Measurements from ENCODE around the gene TMSB10.
"Not testable (repeated sequence)": the region's sequence is repeated elsewhere in the genome, so short reads cannot be mapped to it uniquely, and the experiment has no call there.

TMSB10 gene

GRCh38 chr2:84911135-84911678, 5.8 kb downstream of the TMSB10 start:
- no peak for DNase-seq (ENCODE audit: low read depth)
- no peak for TF ChIP-seq CTCF (IDR thresholded peaks at IDR 0.05; ENCODE audit: low read length, missing control alignments)
- no peak overlapping the region for H3K4me3 ChIP-seq (replicated peaks; ENCODE audit: low read depth, low read length)

- DNase-seq (ENCODE audit: low read depth) = no peak
- TF ChIP-seq CTCF (IDR thresholded peaks at IDR 0.05; ENCODE audit: low read length, missing control alignments) = no peak
- H3K4me3 ChIP-seq (replicated peaks; ENCODE audit: low read depth, low read length) = no peak overlapping the region
Measured at GRCh38 chr2:84912984-84913383, 7.5 kb downstream of the TMSB10 start.

- no peak for TF ChIP-seq CTCF (IDR thresholded peaks at IDR 0.05; ENCODE audit: low read length, missing control alignments)
- no peak for DNase-seq (ENCODE audit: low read depth)
- no peak overlapping the region for H3K4me3 ChIP-seq (replicated peaks; ENCODE audit: low read depth, low read length)
Measured at GRCh38 chr2:84914334-84914733, 8.9 kb downstream of the TMSB10 start.

GRCh38 chr2:84915675-84916074, 10.2 kb downstream of the TMSB10 start:
- DNase-seq (ENCODE audit: low read depth); H3K4me3 ChIP-seq (replicated peaks; ENCODE audit: low read depth, low read length): not testable (repeated sequence)

- DNase-seq (ENCODE audit: low read depth); H3K4me3 ChIP-seq (replicated peaks; ENCODE audit: low read depth, low read length): not testable (repeated sequence)
Measured at GRCh38 chr2:84917821-84918220, 12.4 kb downstream of the TMSB10 start.

GRCh38 chr2:84918430-84918829, 13.0 kb downstream of the TMSB10 start:
- DNase-seq (ENCODE audit: low read depth) = no peak
- no peak overlapping the region for H3K4me3 ChIP-seq (replicated peaks; ENCODE audit: low read depth, low read length)
- no peak for TF ChIP-seq CTCF (IDR thresholded peaks at IDR 0.05; ENCODE audit: low read length, missing control alignments)

GRCh38 chr2:84919885-84920580, 14.6 kb downstream of the TMSB10 start:
- peak overlapping the region; percentile 43 for H3K4me3 ChIP-seq (replicated peaks; ENCODE audit: low read depth, low read length)
- no peak for TF ChIP-seq CTCF (IDR thresholded peaks at IDR 0.05; ENCODE audit: low read length, missing control alignments)
- peak; percentile 98 for DNase-seq (ENCODE audit: low read depth)

GRCh38 chr2:84923009-84923408, 17.6 kb downstream of the TMSB10 start:
- TF ChIP-seq CTCF (IDR thresholded peaks at IDR 0.05; ENCODE audit: low read length, missing control alignments) = no peak
- DNase-seq (ENCODE audit: low read depth) = no peak
- no peak overlapping the region for H3K4me3 ChIP-seq (replicated peaks; ENCODE audit: low read depth, low read length)
